Stimulated activated CD8-positive, alpha-beta memory T cell treated with anti-CD3 and anti-CD28 coated beads, Interleukin-7, amount 100 ng/mL, for 48 hours (primary cell): Measurements from ENCODE around the gene RPS6KL1.

Experiments used
- DNase-seq, 2 donors: peaks; one replicate each; pipeline ENCODE4 v3.0.0-alpha.2; 2020; ENCODE audit warnings: low read depth in 1 of 2; ENCODE audit errors: extremely low read depth in 1 of 2

The RPS6KL1 gene

GRCh38 chr14:74922752-74923401 is at the start of gene RPS6KL1:
Gene RPS6KL1 (minus strand): TSS chr14:74923260. CDS start chr14:74921541, 1,719 bp downstream.
- DNase-seq, result peak; percentile 45 to 61

GRCh38 chr14:74968811-74969210 is 45.8 kb upstream of the RPS6KL1 start:
- DNase-seq, result no peak

GRCh38 chr14:74965486-74966153 is 42.6 kb upstream of the RPS6KL1 start:
- DNase-seq, result no peak

GRCh38 chr14:74964787-74965485 is 41.9 kb upstream of the RPS6KL1 start:
- no peak for DNase-seq

GRCh38 chr14:74963705-74964271 is 40.7 kb upstream of the RPS6KL1 start:
- no peak for DNase-seq

- no peak for DNase-seq
Observed at GRCh38 chr14:74963178-74963704, 40.2 kb upstream of the RPS6KL1 start.

- DNase-seq, result no peak
Observed at GRCh38 chr14:74962493-74962892, 39.4 kb upstream of the RPS6KL1 start.

GRCh38 chr14:74962046-74962445 is 39.0 kb upstream of the RPS6KL1 start:
- no peak for DNase-seq

- DNase-seq, result no peak
Observed at GRCh38 chr14:74961238-74961911, 38.3 kb upstream of the RPS6KL1 start.

GRCh38 chr14:74960736-74961135 is 37.7 kb upstream of the RPS6KL1 start:
- no peak for DNase-seq

- DNase-seq, result no peak
Observed at GRCh38 chr14:74959596-74960180, 36.6 kb upstream of the RPS6KL1 start.

- DNase-seq, result no peak
Observed at GRCh38 chr14:74956280-74957072, 33.4 kb upstream of the RPS6KL1 start.

GRCh38 chr14:74956027-74956279 is 32.9 kb upstream of the RPS6KL1 start:
- DNase-seq, result no peak

GRCh38 chr14:74955229-74956026 is 32.4 kb upstream of the RPS6KL1 start, which contains the start of gene PGF:
Gene PGF (minus strand): TSS chr14:74955597. CDS start chr14:74955242, 355 bp downstream.
- no peak for DNase-seq

GRCh38 chr14:74954947-74955228 is 31.8 kb upstream of the RPS6KL1 start:
- DNase-seq, result no peak

GRCh38 chr14:74954232-74954946 is 31.3 kb upstream of the RPS6KL1 start:
- no peak for DNase-seq

- no peak for DNase-seq
Observed at GRCh38 chr14:74953686-74954085, 30.6 kb upstream of the RPS6KL1 start.

GRCh38 chr14:74952697-74953484 is 29.8 kb upstream of the RPS6KL1 start:
- DNase-seq, result no peak
